A549 (cell line): ENCODE results near the gene UBIAD1. TPM values are rescaled to one million over a fixed set of nuclear protein-coding genes. Genes with fewer than 3 reads are reported as not detected.

ENCODE experiments used
- ATAC-seq, 2 experiments: fragments of 200-7000 bp in 1 of 2; fragments of >200 bp in 1 of 2; cut with Nextera tagmentation in 1 of 2; cut with Tn5 transposase in 1 of 2; 3 replicates each; pipeline versions ENCODE4 v1.8.0 to v1.9.1; 2018 to 2020; ENCODE audit warnings: mild to moderate bottlenecking in 1 of 2, moderate library complexity in 1 of 2
- CTCF ChIA-PET: fragments of 300-600 bp; sonication (Branson Sonifier 250); formaldehyde crosslinking; extraction: SDS; loops from one replicate; lab custom pipeline; 2021; ENCODE audit warnings: antibody characterized with exemption, inconsistent platforms; lab: Yijun Ruan, JAX
- POLR2A ChIA-PET: fragments of 350-600 bp; formaldehyde crosslinking; extraction: SDS; loops from one replicate; lab custom pipeline; 2021; ENCODE audit warnings: antibody characterized with exemption, inconsistent platforms; lab: Yijun Ruan, JAX
- DNase-seq, 2 experiments: peaks; one replicate each; pipeline versions ENCODE4 v3.0.0 to v3.0.0-alpha.2; 2011 to 2016; ENCODE audit warnings: low read depth in 1 of 2, low spot score in 1 of 2
- FAIRE-seq: peaks from 2 replicates; lab custom pipeline; 2011; peaks lifted over from hg19 to GRCh38; lab: Jason Lieb, UNC
- H3K27ac ChIP-seq, 2 experiments: fragments of >200 bp; sonication (Bioruptor Twin); formaldehyde crosslinking; 3 replicates each; pipeline ENCODE4 v1.5.1; 2016 to 2017
- H3K4me1 ChIP-seq: fragments of >200 bp; sonication (Bioruptor Twin); formaldehyde crosslinking; 3 replicates; pipeline ENCODE4 v1.6.1; 2016
- H3K4me2 ChIP-seq: fragments of >200 bp; sonication (Bioruptor Twin); formaldehyde crosslinking; 3 replicates; pipeline ENCODE4 v1.6.1; 2016
- H3K4me3 ChIP-seq: fragments of >200 bp; sonication (Bioruptor Twin); formaldehyde crosslinking; 3 replicates; pipeline ENCODE4 v1.5.1; 2016
- H3K9me3 ChIP-seq: fragments of >200 bp; sonication (Bioruptor Twin); formaldehyde crosslinking; 3 replicates; pipeline ENCODE4 v1.6.1; 2016
- BHLHE40 ChIP-seq: IDR thresholded peaks from 2 replicates; pipeline ENCODE4 v1.6.1; 2012; ENCODE audit warnings: low read depth, low read length, inconsistent platforms
- CEBPB ChIP-seq, 2 experiments: fragments of >200 bp in 1 of 2; sonication (Bioruptor Twin) in 1 of 2; formaldehyde crosslinking in 1 of 2; IDR thresholded peaks; 2 replicates each; pipeline ENCODE4 v1.6.1; 2012 to 2016
- EHF ChIP-seq: fragments of 250-450 bp; sonication (Bioruptor Pico); IDR thresholded peaks from 2 replicates; pipeline ENCODE4 v1.5.0; 2020; ENCODE audit warnings: mild to moderate bottlenecking
- EHMT2 ChIP-seq: fragments of 200-600 bp; sonication (generic); IDR thresholded peaks from 2 replicates; pipeline ENCODE4 v1.6.1; 2016; ENCODE audit warnings: antibody characterized with exemption, low read depth, mild to moderate bottlenecking, moderate library complexity
- ESRRA ChIP-seq: fragments of 150-350 bp; IDR thresholded peaks from 2 replicates; pipeline ENCODE4 v1.6.1; 2014; ENCODE audit warnings: mild to moderate bottlenecking, low read length, borderline replicate concordance
- FOSB ChIP-seq: fragments of 250-450 bp; sonication (Bioruptor Pico); IDR thresholded peaks from 2 replicates; pipeline ENCODE4 v1.5.0; 2020; ENCODE audit warnings: mild to moderate bottlenecking, moderate library complexity
- FOSL2 ChIP-seq, 2 experiments: fragments of 450-650 bp in 1 of 2; fragments of >200 bp in 1 of 2; sonication (Bioruptor Twin) in 1 of 2; formaldehyde crosslinking; IDR thresholded peaks; 2 replicates each; pipeline versions ENCODE4 v1.5.0 to v1.6.1; 2016 to 2020; ENCODE audit warnings: mild to moderate bottlenecking in 1 of 2, moderate library complexity in 1 of 2
- GATA3 ChIP-seq: IDR thresholded peaks from 2 replicates; pipeline ENCODE4 v1.6.1; 2012; ENCODE audit warnings: borderline replicate concordance
- KDM1A ChIP-seq: fragments of 200-600 bp; sonication (generic); IDR thresholded peaks from 2 replicates; pipeline ENCODE4 v1.6.1; 2016; ENCODE audit warnings: low read depth, mild to moderate bottlenecking
- KDM5A ChIP-seq: fragments of 200-600 bp; sonication (generic); IDR thresholded peaks from 2 replicates; pipeline ENCODE4 v1.6.1; 2016; ENCODE audit warnings: antibody characterized with exemption, mild to moderate bottlenecking
- MAFK ChIP-seq: fragments of 450-650 bp; IDR thresholded peaks from 2 replicates; pipeline ENCODE4 v1.6.1; 2014; ENCODE audit not compliant: partially characterized antibody
- MAZ ChIP-seq: fragments of 150-350 bp; IDR thresholded peaks from 2 replicates; pipeline ENCODE4 v1.6.1; 2014; ENCODE audit warnings: antibody characterized with exemption, low read depth, low read length, borderline replicate concordance
- MYC ChIP-seq: IDR thresholded peaks from 2 replicates; pipeline ENCODE4 v1.6.1; 2012; ENCODE audit warnings: mild to moderate bottlenecking, inconsistent platforms, low read length, improper control_type of control experiment, borderline replicate concordance
- NFE2L2 ChIP-seq: fragments of 150-350 bp; conservative IDR thresholded peaks from 2 replicates; pipeline ENCODE4 v1.6.1; 2014; ENCODE audit warnings: low read length
- NR3C1 ChIP-seq: fragments of >200 bp; sonication (Bioruptor Twin); formaldehyde crosslinking; IDR thresholded peaks from 3 replicates; pipeline ENCODE4 v1.6.1; 2017
- POLR2A ChIP-seq: IDR thresholded peaks from 2 replicates; pipeline ENCODE4 v1.6.1; 2012; ENCODE audit warnings: mild to moderate bottlenecking, low read length
- POLR2AphosphoS2 ChIP-seq: conservative IDR thresholded peaks from 2 replicates; pipeline ENCODE4 v1.6.1; 2012; ENCODE audit warnings: low read length, improper control_type of control experiment, inconsistent platforms
- RARB ChIP-seq: fragments of 250-450 bp; sonication (Bioruptor Pico); IDR thresholded peaks from 2 replicates; pipeline ENCODE4 v1.8.0; 2021; ENCODE audit warnings: mild to moderate bottlenecking, moderate library complexity
- RCOR1 ChIP-seq: fragments of 150-350 bp; IDR thresholded peaks from 2 replicates; pipeline ENCODE4 v1.6.1; 2014; ENCODE audit warnings: antibody characterized with exemption, low read length, low read depth
- RFX5 ChIP-seq: fragments of 450-650 bp; IDR thresholded peaks from 2 replicates; pipeline ENCODE4 v1.7.1; 2014; ENCODE audit warnings: antibody characterized with exemption, mild to moderate bottlenecking, moderate library complexity
- RNF2 ChIP-seq: fragments of 200-600 bp; sonication (generic); IDR thresholded peaks from 2 replicates; pipeline ENCODE4 v1.6.1; 2016; ENCODE audit warnings: low read depth, mild to moderate bottlenecking, antibody characterized with exemption, moderate library complexity, borderline replicate concordance
- ZFP36 ChIP-seq: fragments of 450-650 bp; IDR thresholded peaks from 2 replicates; pipeline ENCODE4 v1.6.1; 2014; ENCODE audit warnings: borderline replicate concordance; ENCODE audit not compliant: partially characterized antibody
- ZNF302 ChIP-seq: fragments of 250-450 bp; sonication (Bioruptor Pico); IDR thresholded peaks from 2 replicates; pipeline ENCODE4 v1.9.0; 2021; ENCODE audit warnings: inconsistent platforms, mild to moderate bottlenecking, moderate library complexity
- WGBS: methylation state at CpG from one replicate; pipeline ENCODE4 v1.1.6; 2017; ENCODE audit errors: missing lambda C conversion rate; 5-methylcytosine and 5-hydroxymethylcytosine counted together
- polyA plus RNA-seq, 4 experiments: library from polyadenylated mRNA; depleted of rRNA in 3 of 4; stranded (reverse); fragments of >200 nt; fragmentation: RNase III in 1 of 4; extraction: RNeasy Plus Mini Kit Qiagen cat#74134 plus additional on column Dnase treatment in 1 of 4; gene quantifications; 2 replicates in 3 of 4; 3 replicates in 1 of 4; pipeline ENCODE4 v1.2.3, GENCODE V29; 2011 to 2017
- TF ChIP-seq, protein P1 (sequence below): fragments of 200-600 bp; sonication (generic); IDR thresholded peaks from 2 replicates; pipeline ENCODE4 v1.6.1; 2016; ENCODE audit warnings: antibody characterized with exemption, mild to moderate bottlenecking, moderate library complexity
- TF ChIP-seq, protein P2 (sequence below): fragments of 250-450 bp; sonication (Bioruptor Pico); IDR thresholded peaks from 2 replicates; pipeline ENCODE4 v1.5.0; 2021; ENCODE audit warnings: mild to moderate bottlenecking, moderate library complexity, borderline replicate concordance
- TF ChIP-seq, protein P3 (sequence below): fragments of 250-450 bp; sonication (Bioruptor Pico); IDR thresholded peaks from 2 replicates; pipeline ENCODE4 v1.5.0; 2020; ENCODE audit warnings: low read depth, mild to moderate bottlenecking, moderate library complexity

The UBIAD1 gene
- polyA plus RNA-seq, 2 of the 4 experiments (the other 2 are of a cell fraction): 9.9 to 14.9 TPM

DNA sequence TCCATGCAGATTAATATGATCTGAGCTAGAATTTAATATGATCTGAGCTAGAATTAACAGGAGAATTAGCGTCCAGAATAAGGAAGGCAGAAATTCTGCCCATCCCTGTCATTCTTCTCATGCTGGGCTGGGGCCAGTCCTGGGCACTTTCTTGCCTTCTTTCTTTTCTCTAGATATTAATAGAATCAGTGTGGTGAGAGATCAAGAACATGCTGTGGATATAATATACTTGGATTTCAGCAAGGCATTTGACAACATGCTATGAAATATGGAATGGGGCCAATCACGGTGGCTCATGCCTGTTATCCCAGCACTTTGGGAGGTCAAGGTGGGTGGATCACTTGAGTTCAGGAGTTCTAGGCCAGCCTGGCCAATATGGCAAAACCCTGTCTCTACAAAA lies 18.1 kb downstream of the UBIAD1 start (continued):
- TF ChIP-seq, protein P1, sequence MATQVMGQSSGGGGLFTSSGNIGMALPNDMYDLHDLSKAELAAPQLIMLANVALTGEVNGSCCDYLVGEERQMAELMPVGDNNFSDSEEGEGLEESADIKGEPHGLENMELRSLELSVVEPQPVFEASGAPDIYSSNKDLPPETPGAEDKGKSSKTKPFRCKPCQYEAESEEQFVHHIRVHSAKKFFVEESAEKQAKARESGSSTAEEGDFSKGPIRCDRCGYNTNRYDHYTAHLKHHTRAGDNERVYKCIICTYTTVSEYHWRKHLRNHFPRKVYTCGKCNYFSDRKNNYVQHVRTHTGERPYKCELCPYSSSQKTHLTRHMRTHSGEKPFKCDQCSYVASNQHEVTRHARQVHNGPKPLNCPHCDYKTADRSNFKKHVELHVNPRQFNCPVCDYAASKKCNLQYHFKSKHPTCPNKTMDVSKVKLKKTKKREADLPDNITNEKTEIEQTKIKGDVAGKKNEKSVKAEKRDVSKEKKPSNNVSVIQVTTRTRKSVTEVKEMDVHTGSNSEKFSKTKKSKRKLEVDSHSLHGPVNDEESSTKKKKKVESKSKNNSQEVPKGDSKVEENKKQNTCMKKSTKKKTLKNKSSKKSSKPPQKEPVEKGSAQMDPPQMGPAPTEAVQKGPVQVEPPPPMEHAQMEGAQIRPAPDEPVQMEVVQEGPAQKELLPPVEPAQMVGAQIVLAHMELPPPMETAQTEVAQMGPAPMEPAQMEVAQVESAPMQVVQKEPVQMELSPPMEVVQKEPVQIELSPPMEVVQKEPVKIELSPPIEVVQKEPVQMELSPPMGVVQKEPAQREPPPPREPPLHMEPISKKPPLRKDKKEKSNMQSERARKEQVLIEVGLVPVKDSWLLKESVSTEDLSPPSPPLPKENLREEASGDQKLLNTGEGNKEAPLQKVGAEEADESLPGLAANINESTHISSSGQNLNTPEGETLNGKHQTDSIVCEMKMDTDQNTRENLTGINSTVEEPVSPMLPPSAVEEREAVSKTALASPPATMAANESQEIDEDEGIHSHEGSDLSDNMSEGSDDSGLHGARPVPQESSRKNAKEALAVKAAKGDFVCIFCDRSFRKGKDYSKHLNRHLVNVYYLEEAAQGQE: no peak
- TF ChIP-seq CEBPB (IDR thresholded peaks at IDR 0.05) (no peak), KDM1A (no peak), MAZ (no peak), ESRRA (no peak), MYC (no peak), KDM5A (no peak), RCOR1 (no peak)

DNA sequence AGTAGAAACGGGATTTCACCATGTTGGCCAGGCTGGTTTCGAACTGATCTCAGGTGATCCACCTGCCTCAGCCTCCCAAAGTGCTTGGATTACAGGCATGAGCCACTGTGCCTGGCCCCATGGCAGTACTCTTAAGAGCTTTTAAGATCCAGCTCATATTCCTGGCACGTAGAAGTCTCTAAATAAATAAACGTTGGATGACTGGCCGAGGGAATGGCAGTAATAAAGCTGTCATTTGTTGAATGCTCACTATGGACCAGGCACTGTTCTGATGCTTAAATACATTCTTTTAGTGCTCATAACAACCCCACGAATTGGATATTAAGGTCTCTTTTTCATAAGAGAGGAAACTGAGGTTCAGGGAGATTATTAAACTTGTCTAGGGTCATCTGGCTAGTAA lies 20.9 kb downstream of the UBIAD1 start:
- DNase-seq (no peak), FAIRE-seq (no peak), ATAC-seq (no peak)
- H3K4me2 ChIP-seq: no peak overlapping the region
- no peaks in the 10 kb centered on the region for H3K4me1 ChIP-seq
- no peaks in the 10 kb centered on the region for H3K9me3 ChIP-seq
- H3K27ac ChIP-seq: no peak overlapping the region
- CTCF ChIA-PET: interaction anchor here (0.8 to 1.0 kb wide), 2 partner anchors 9 to 256 kb away, joined by 3 to 4 read pairs; no protein-coding TSS in a partner anchor
- WGBS: 76% methylated on average over 5 of the region's 6 CpGs
- TF ChIP-seq NFE2L2 (no peak), MAFK (no peak), NR3C1 (no peak), ZFP36 (no peak), RCOR1 (no peak), BHLHE40 (no peak), POLR2AphosphoS2 (no peak), RARB (CRISPR knock-in tag) (no peak), EHF (CRISPR knock-in tag) (no peak), EHMT2 (no peak), GATA3 (no peak), ESRRA (no peak), ZNF302 (CRISPR knock-in tag) (no peak), KDM5A (no peak)
- TF ChIP-seq, protein P2, sequence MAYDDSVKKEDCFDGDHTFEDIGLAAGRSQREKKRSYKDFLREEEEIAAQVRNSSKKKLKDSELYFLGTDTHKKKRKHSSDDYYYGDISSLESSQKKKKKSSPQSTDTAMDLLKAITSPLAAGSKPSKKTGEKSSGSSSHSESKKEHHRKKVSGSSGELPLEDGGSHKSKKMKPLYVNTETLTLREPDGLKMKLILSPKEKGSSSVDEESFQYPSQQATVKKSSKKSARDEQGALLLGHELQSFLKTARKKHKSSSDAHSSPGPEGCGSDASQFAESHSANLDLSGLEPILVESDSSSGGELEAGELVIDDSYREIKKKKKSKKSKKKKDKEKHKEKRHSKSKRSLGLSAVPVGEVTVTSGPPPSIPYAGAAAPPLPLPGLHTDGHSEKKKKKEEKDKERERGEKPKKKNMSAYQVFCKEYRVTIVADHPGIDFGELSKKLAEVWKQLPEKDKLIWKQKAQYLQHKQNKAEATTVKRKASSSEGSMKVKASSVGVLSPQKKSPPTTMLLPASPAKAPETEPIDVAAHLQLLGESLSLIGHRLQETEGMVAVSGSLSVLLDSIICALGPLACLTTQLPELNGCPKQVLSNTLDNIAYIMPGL (CRISPR knock-in tag): no peak
- POLR2A ChIA-PET: no interaction called here
- no peak overlapping the region for H3K4me3 ChIP-seq

DNA sequence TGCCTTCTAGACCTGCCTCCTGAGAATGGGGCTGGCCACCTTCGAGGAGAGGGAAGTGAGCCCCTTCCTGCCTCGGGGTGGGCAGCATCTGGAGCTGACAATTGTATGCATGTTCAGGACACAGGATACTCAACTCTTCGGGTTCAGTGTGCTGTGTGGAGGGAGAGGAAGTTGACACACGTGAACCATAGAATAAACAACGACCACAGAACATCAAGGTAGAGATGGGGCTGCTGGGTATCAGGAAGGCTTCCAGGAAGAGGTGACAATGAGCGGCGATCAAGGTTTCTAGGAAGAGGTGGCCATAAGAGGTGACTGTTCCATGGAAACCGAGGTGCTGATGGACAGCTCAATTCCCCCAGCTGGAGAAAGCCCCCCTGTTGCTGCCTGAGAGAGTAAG lies 22.0 kb downstream of the UBIAD1 start:
- CTCF ChIA-PET: no interaction called here
- WGBS: 88% methylated on average over 6 of the region's 8 CpGs
- Histone ChIP-seq H3K4me2 (no peak overlapping the region), H3K9me3 (no peaks in the 10 kb centered on the region), H3K4me1 (no peaks in the 10 kb centered on the region), H3K4me3 (no peak overlapping the region), H3K27ac (no peak overlapping the region)
- no peak for DNase-seq
- POLR2A ChIA-PET: no interaction called here
- FAIRE-seq: no peak
- no peak for ATAC-seq
- TF ChIP-seq POLR2A (no peak), GATA3 (no peak), RFX5 (no peak), ESRRA (no peak), NFE2L2 (no peak), RNF2 (no peak), FOSL2 (IDR thresholded peaks at IDR 0.05) (no peak), FOSL2 (CRISPR knock-in tag; IDR thresholded peaks at IDR 0.05) (no peak), FOSB (CRISPR knock-in tag) (no peak)
- TF ChIP-seq, protein P3, sequence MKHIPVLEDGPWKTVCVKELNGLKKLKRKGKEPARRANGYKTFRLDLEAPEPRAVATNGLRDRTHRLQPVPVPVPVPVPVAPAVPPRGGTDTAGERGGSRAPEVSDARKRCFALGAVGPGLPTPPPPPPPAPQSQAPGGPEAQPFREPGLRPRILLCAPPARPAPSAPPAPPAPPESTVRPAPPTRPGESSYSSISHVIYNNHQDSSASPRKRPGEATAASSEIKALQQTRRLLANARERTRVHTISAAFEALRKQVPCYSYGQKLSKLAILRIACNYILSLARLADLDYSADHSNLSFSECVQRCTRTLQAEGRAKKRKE: no peak
- TF ChIP-seq, protein P1: no peak
